ENCODE data around the gene SLC12A1. TPM values are rescaled to one million over a fixed set of nuclear protein-coding genes. Genes with fewer than 3 reads are reported as not detected.

SLC12A1 gene
- 0.16 TPM for total RNA-seq

DNA sequence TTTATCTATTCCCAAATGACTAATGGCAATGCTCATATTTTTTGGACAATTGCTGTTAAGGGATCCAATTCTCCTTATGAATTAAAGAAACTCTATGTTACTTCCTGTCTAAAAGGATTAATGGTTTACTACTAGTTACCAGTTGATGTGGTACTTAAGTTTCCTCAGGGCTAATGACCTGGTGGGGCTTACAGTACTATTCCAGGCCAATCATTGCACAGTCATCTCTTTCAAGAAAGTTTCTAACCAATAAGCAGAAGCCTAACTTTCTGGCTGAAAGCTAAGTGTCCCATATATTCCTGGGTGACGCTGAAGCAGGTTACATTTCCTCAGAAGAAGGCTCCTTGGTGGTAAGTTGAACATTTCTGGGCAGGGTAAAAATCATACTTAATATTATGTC is at the start of gene SLC12A1:
Gene SLC12A1 (plus strand): TSS at position 322 of the 400 bp plus-strand sequence. CDS start 1,418 bp downstream, outside the sequence.
- no peak for DNase-seq

DNA sequence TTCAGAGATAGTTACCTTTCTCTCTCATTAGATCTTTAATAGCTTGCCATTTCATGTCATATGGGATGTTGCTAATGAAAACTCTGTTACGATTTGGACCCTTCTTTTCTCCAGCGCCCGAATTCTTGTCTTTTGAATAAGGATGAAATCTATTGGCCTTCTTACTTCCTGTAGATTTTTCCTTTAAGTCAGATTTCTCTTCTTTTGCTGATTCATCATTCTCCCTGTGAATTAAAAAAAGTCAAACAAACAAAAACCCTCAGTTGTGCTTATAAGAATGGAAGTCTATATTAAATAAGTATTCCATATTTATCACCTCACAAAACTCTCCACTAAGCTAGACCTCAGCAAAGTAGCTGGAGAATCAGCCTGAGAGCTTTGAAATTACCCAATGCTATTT is 37.5 kb upstream of the SLC12A1 start:
- no peak for DNase-seq

DNA sequence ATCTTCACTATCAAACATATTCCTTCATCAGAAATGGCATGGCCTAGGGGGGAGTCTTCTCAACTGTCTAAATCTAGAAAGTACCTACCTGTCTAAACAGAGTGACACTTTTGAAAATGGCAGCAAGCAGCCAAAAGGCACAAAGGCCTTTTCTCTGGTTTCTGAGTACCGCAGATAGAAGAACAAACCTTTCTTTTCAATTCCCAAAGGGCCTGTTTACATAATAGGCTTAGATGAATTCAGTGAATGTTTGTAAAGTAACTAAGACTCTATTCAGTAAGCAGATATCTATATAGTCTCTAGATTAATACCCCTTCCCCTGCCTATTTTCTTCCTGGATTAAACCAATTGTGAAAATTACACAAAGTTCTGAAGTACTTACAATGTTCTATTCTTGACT is 35.1 kb upstream of the SLC12A1 start:
- no peak for DNase-seq

DNA sequence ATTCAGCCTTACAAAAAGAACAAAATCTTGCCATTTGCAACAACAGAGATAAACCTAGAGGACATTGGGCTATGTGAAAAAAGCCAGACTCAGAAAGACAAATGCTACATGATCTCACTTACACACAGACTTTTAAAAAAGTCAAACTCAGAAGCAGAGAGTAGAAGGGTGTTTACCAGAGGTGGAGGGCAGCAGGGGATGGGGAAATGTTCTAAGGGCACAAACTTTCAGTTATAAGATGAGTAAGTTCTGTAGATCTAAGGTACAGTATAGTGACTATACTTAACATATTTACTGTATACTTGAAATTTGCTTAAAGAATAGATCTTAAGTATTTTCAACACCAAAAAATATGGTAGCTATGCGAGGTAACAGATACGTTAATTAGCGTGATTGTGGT is 31.0 kb upstream of the SLC12A1 start:
- DNase-seq: no peak

DNA sequence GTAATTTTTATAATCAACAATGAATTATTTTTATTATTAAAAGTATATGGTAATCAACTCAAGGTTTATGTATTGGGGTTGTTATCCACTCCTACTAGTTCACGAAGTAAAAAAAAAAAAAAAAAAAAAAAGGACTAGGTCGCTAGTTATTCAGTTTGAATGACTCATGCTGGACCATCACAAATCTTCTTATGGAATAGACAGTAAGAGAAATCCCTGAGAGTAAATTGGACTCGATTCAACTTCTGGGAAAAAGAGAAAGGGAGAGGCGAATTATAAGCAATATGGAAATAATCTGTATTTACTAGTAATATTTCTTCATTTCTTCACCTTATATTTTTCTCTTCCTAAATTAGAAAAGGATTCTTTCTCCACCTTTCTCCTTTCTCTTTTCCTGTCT is 30.0 kb upstream of the SLC12A1 start:
- DNase-seq: no peak

DNA sequence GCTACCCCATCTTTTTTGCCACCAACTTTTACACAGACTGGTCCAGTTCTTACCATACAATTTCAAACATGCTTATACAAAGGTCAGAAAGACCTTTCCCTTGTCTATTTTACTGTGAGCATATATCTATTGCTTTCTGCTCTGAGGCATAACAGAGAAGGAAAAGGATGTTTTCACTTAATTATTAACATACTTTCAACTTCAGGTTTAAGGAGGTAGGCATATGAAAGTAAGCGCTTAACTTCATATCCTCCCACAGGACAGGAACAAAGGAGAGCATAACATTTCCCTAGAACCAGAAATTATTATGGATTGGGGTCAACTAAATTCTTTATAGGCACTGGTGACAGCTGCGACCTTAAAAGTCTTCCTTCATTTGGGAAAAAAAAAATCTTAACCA is 29.1 kb upstream of the SLC12A1 start:
- DNase-seq: no peak

DNA sequence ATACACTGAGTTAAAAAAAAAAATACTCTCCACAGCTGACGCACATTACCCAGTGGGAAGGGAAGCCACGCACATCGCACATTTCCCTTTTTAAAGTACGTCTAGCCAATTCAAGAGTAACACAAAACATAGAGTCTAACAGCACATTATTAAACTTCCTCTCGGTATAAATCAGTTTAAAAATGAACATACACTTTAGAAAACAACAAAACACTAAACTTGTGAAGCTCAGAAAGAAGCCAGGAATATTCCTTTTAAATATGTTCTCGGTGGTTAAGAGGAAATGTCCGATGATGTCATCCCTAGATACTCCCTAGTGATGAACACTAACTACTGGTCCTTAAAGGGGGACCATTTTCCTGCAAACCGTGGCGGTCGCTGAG is 28.7 kb upstream of the SLC12A1 start:
- no peak for DNase-seq

DNA sequence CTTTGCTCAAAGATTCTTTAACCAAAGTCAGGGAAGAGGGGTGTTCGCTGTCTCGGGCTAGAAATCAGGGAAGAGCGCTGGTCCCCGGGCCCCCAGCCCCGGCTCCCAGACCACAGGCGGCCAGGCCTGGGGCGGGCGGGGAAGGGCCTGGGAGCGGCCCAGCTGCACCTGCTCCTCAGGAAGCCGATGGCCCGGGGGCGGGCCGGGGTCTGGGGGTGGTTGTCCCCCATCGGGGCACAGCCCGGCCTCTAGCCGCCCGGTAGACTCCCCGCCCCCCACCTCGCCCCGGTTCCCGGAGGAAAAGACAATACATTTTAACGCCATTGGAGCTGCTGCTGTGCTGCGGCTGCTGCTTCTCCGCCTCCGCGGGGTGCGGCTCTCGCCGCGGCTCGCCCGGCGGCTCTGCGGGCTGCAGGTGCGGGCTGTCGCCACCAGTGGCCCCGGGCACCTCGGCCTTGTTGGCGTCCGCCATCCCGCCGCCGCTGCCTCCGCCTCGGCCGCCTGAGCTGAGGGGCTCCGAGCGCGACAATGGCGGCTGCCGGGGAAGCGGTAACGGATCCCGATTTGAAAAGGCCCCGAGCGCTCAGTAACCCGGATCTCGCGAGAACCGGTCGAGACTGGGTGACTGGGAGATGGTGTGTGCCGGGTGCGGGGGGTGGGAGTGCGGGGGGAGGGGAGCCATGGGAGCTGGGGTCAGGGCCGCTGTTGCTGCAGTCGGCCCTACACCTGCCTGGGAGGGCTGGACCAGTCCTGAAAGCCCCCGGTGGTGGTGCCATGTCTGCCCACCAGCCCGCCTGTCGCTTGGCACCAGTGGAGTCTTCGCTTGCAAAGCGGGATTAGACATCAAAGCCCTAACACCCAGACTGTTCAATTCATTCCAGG is 28.1 kb upstream of the SLC12A1 start, which contains the start of gene MYEF2:
Gene MYEF2 (minus strand): TSS at position 530 of the 882 bp plus-strand sequence. CDS start 58 bp downstream, at position 472.
- peak; percentile 80 for DNase-seq

DNA sequence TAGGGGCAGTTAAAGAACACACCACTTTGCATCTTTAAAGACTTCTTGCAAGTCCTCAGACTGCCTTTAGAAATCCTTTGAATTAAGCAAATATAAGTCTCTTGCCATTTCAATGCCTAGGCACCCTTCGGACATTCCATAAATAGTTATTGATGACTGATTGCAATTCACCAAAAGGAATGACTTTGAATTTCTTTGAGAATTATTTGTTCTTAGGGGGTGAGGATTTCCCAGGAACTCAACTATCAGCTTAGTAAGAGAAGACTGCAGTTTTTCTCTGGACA is 27.5 kb upstream of the SLC12A1 start:
- no peak for DNase-seq

DNA sequence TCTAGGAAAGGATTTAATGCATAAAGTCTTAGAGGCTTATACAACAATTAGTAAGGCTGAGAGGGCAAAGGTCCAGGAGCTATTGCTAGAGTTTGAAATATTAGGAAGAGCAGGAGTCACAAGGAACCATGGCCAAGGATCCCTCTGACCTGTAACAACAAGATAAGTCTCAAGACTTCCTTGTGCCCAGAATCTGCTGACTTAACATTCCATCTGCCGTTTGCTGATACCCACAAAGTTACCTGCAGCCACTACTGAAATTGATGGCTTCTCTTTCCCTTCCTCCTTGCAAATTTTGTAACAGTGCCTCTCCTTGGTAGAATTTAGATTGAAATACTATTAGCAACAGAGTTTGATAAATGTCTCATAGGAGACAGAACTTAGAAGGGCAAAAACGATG is 23.4 kb upstream of the SLC12A1 start:
- no peak for DNase-seq

DNA sequence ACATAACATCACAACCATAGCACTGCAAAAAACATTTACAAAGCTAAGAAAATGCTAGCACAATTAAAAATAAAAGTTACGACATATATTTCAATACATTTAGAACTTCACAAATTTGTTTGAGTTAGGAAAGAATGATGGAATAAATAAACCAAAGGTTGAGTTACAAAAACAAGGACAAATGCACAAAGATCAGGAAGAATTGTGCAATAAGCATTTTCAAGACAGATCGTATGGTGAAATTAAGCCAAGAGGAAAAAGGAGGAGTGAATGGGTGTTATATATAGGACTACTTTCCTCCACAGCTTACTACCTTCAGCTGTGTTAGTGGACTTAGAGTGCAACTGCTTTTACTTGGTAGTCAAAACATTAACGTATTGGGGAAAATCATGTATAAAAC is 20.6 kb upstream of the SLC12A1 start:
- no peak for DNase-seq

DNA sequence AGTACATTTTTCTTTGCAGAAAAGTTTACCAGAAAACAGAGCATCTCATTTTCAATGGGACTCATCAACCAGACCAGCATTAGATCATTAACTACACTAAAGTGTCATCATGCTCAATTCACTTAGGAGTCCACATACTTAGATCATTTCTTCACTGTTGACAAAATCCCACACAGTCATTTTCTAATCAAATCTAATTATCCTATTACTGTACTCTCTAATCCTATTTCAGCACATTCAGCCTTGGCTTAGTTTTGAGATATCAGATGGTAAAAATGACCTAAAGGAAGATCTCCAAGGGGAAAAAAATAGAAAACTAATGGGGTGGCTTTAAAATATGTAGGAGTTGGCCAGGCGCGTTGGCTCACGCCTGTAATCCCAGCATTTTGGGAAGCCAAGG is 19.8 kb upstream of the SLC12A1 start:
- DNase-seq: no peak

DNA sequence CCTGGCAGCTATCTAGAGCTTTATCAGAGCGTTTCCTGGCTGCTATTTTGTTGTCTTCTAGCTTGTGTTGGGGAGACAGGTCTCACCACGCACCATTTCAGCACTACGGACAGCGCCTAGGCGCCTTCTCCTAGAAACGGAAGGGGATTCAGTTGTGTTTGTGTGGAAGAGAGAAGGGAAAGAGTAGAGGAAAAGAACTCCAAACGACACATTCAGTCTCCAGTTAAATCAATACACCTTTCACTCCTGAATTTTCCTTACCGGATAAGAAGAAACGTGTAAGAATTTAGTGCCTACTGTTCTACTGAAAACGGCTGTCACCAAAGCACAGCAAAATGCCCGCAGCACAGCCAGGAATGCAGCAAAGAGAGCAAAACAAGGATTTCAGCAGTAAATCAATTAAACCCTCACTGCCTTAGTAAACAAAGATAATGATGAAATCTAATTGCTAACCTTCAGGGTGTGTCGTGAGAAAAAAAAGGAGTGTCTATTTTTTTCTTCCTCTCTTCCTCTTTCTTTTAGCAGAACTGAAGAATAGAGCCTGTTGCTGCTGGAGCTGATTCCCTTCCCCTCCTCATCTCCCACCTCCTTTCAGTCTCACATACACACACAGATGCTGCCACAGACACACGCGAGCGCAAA is 15.0 kb upstream of the SLC12A1 start:
- DNase-seq: peak; percentile 8

DNA sequence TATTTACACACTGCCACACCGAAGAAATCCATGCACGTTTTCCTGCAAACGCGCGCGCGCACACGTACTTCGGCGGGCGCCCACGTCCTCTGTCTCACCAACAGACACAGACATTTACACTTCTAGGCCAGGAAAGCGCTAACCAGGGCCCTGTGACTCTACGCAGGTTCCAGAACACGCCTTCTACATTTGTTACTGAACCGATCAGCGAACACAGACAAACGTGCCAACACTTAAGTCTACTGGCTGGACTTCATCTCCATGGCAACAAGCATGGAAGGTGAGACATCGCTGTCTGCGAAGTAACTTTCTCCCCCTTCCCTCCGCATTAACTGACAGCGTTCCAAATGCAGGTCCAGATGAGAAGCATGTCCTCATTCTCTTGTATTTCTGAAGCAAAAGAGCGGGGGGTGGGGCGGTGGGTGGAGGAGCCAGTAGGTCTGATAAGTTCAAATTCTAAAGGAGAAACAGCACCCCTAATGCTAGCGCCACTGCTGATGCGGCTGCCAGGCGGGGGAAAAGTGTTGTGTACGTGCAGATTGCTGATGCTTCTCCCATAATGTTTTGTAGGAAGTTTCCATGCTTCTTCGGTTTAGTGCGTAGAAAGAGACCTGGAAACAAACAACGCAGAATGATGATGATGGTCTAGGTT is 14.4 kb upstream of the SLC12A1 start, which contains the start of gene CTXN2:
Gene CTXN2 (plus strand): TSS at position 92 of the 652 bp plus-strand sequence. CDS start 9,636 bp downstream, outside the sequence.
- peak; percentile 57 for DNase-seq

DNA sequence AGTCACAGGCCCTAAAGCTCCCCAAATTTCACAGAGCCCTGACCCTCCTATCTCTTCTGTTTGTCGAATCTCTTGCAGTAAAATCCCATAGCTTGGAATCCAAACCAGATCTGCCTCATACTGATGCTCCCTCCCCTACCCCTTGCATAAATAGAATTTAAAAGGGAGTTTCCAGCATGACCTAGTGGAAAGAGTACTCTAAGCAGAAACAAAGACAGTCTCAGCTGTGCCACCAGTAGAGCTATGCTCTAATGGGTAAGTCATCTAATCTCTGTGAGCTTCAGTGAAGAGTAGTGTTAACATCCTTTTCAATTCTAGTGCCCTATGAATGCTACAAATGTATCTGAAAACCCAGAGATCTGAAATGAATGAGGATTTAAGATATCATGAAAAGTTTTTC is 4.0 kb upstream of the SLC12A1 start:
- no peak for DNase-seq

DNA sequence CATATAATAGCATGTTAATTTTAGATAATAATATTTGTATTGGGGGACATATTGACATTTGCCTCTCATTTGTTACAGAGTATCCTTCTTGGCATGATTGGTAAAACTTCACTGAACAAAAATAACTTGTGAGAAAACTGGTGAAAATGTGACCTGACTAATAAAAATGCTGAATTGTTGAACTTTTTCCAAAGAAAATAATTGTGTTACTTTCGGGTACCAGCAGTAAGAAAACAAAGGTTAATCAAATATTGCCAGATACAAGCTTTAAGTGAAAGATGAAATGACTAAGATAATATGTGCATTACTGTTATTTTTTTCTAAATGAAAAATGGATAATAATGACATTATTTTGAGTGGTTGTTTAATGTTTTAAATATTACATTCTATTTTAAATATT is 15.2 kb downstream of the SLC12A1 start:
- no peak for DNase-seq

DNA sequence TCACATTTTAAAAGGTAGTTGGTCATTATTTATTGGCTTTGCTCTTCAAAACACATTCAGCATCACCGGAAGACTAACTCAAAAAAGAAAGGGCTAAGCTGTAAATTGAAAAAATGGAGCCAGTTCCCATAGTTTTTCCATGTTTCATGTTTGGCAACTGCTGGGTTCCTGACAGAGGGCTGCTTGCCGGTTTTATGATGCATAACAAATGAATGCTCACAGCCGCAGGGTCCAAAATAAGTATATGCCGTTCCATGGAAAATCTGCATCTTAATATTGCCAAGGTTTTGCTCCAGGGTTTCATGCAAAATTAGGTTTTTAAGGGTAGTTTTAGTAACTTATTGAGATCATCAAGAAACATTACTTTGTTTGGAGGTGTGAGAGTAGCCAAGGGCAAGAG is 15.8 kb downstream of the SLC12A1 start:
- DNase-seq: no peak

DNA sequence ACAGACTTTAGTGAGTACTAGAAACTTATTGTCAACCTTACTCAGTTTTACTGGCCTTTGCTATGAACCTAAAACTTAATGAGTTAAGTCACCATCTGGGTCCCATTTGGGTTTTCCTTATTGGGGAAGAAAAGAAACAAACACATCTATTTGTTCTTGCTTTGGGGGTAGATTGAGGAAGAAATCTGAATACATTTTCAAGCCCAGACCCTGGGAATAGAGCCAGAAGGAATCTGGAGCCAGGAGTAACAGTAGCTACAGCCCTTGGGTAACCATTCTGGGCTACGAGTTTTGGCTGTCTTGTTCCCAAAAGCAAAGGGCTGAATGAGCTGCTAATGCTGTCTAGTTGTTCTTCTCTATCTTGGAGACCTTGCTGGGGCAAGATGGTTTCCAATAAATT is 16.5 kb downstream of the SLC12A1 start:
- DNase-seq: no peak

DNA sequence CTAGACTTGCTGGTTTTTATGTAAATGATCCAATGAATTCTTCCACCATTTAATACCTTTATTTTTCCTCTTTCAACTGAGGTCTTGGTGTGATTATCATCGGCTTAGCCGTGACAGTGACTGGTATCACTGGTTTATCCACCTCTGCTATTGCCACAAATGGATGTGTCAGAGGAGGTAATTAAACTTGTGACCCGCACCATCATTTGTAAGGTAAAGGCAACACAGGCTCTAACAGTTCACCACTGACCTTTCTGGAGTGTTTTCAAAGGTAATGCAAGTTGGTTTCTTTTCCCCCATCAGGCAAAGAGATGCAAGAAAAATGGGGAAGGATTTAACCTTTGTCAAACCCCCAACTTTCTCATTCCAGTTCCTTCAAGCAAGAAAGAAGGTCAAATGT is 19.7 kb downstream of the SLC12A1 start:
- DNase-seq: no peak

DNA sequence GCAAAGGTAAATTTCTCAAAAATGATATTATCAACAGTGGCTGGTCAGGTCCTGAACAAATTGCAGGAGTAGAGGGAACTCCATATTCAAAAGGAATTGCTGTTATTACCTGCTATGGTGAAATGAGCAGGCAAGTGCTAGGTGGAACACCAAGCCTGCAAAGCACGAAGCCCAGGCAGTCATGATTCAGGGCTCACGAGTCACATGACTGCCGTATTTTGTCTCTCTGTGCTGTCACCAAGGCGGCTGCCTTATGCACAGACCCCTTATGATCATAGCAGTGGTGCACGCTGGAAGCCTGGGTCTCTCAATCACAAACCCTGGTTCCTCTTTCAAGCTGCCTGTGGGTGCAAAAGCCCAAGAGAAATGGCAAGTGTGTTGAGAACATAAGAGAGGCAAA is 24.4 kb downstream of the SLC12A1 start:
- DNase-seq: no peak

DNA sequence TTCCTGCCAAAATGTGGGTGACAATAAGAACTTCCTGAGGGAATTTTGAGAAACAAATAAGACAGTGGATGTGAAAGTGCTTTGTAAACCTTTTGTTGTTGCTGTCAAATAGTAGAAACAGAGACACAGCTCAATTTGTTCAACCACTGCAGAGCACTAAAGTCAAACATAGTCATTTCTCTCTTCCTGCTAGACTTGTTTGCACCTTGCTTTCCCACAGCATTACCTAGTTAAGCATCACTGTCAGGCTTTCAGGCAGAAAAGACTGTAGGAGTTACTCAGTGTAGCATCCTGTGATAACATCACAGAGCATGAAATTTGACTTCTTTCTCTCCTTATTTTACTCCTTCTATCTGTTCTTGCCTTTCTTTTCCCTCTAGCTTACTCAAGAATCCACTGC is 27.1 kb downstream of the SLC12A1 start:
- no peak for DNase-seq

DNA sequence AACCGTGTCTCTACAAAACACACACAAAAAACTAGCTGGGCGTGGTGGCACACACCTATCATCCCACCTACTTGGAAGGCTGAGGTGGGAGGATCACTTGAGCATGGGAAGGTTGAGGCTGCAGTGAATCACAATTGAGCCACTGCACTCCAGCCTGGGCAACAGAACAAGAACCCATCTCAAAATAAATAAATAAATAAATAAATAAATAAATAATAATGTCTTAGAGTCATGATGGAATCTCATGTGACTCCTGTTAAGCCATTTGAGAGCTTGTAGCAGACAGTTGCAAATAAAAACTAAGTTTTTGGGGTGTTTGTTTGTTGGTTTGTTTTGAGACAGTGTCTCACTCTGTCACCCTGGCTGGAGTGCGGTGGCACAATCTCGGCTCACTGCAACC is 33.2 kb downstream of the SLC12A1 start:
- DNase-seq: no peak

DNA sequence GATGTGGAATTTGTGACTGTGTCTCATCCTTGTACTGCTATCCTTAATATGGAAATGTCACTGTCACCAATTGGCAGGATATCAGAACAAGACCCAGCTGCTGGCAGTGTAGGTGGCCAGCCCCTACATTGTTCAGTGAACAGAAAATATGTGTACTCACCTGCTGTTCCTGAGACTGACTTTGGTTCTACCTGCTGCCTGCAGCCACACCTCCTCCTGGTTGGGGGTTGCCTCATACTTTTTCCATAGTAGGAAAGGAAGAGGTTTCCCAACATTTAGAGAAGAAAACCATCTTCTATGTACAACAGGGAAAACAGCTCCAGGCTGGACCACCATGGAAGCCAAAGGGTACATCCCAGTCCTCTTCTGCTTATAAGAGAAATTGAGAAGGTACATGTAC is 35.9 kb downstream of the SLC12A1 start:
- no peak for DNase-seq

DNA sequence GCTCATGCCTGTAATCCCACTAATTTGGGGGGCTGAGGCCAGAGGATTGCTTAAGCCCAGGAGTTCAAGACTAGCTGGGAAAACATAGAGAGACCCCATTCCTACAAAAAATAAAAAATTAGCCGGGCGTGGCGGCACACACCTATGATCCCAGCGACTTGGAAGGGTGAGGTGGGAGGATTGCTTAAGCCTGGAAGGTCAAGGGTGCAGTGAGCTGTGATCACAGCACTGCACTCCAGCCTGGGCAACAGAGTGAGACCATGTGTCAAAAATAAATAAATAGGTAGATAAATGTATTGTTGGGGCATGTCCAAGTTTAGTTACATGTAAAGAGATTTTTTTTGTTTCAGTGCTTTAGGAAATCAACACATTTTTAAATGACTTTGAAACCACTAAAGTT is 36.4 kb downstream of the SLC12A1 start:
- no peak for DNase-seq

All from occipital lobe (tissue), 2 donors.